Astrocyte (in vitro differentiated cells and primary cell): ENCODE data around the gene TMEM203. TPM values are rescaled to one million over a fixed set of nuclear protein-coding genes. Genes with fewer than 3 reads are reported as not detected.
A peak's percentile ranks its signal among the peaks of the same experiment; 100 is the strongest.

Experiments
- DNase-seq: peaks from one replicate; pipeline ENCODE4 v3.0.0-alpha.2; 2010; ENCODE audit warnings: low read depth
- FAIRE-seq: peaks from 2 replicates; lab custom pipeline; 2011; peaks lifted over from hg19 to GRCh38; lab: Jason Lieb, UNC
- H2AFZ ChIP-seq: 2 replicates; pipeline ENCODE4 v1.6.0; 2012; ENCODE audit warnings: low read depth, low read length, inconsistent platforms
- H3K27ac ChIP-seq: 2 replicates; pipeline ENCODE4 v1.5.1; 2011; ENCODE audit warnings: low read depth, low read length, inconsistent platforms
- H3K27me3 ChIP-seq: 2 replicates; pipeline ENCODE4 v1.6.0; 2011; ENCODE audit warnings: low read length, inconsistent platforms; ENCODE audit not compliant: insufficient read depth
- H3K36me3 ChIP-seq: 2 replicates; pipeline ENCODE4 v1.5.1; 2011; ENCODE audit warnings: low read length, inconsistent platforms; ENCODE audit not compliant: insufficient read depth
- H3K4me1 ChIP-seq: 2 replicates; pipeline ENCODE4 v1.5.1; 2011; ENCODE audit warnings: low read length, inconsistent platforms; ENCODE audit not compliant: insufficient read depth
- H3K4me2 ChIP-seq: 2 replicates; pipeline ENCODE4 v1.6.0; 2012; ENCODE audit warnings: low read length, inconsistent platforms
- H3K4me3 ChIP-seq: 2 replicates; pipeline ENCODE4 v1.5.1; 2011; ENCODE audit warnings: low read depth, mild to moderate bottlenecking, low read length, inconsistent platforms; ENCODE audit not compliant: insufficient read depth
- H3K79me2 ChIP-seq: 2 replicates; pipeline ENCODE4 v1.6.0; 2012; ENCODE audit warnings: mild to moderate bottlenecking, low read length, inconsistent platforms; ENCODE audit not compliant: insufficient read depth
- H3K9ac ChIP-seq: 2 replicates; pipeline ENCODE4 v1.6.0; 2012; ENCODE audit warnings: mild to moderate bottlenecking, low read length, inconsistent platforms
- H3K9me3 ChIP-seq: 2 replicates; pipeline ENCODE4 v1.5.1; 2012; ENCODE audit warnings: low read depth, mild to moderate bottlenecking, low read length, inconsistent platforms; ENCODE audit not compliant: insufficient read depth
- H4K20me1 ChIP-seq: 2 replicates; pipeline ENCODE4 v1.6.0; 2012; ENCODE audit warnings: low read length, inconsistent platforms; ENCODE audit not compliant: insufficient read depth
- H3K27ac Mint-ChIP-seq: one replicate; pipeline ENCODE4 v1.8.0; 2021; ENCODE audit warnings: mild to moderate bottlenecking, mixed read lengths; ENCODE audit not compliant: unreplicated experiment
- H3K27me3 Mint-ChIP-seq: one replicate; pipeline ENCODE4 v1.8.0; 2021; ENCODE audit warnings: low read depth, mixed read lengths; ENCODE audit not compliant: unreplicated experiment
- H3K36me3 Mint-ChIP-seq: one replicate; pipeline ENCODE4 v1.8.0; 2021; ENCODE audit warnings: low read depth, mixed read lengths; ENCODE audit not compliant: unreplicated experiment
- H3K4me1 Mint-ChIP-seq: one replicate; pipeline ENCODE4 v1.8.0; 2021; ENCODE audit warnings: low read depth, mixed read lengths; ENCODE audit not compliant: unreplicated experiment
- H3K4me3 Mint-ChIP-seq: one replicate; pipeline ENCODE4 v1.8.0; 2021; ENCODE audit warnings: mild to moderate bottlenecking, moderate library complexity, mixed read lengths; ENCODE audit not compliant: unreplicated experiment
- H3K9me3 Mint-ChIP-seq: one replicate; pipeline ENCODE4 v1.8.0; 2021; ENCODE audit warnings: mild to moderate bottlenecking, mixed read lengths; ENCODE audit not compliant: unreplicated experiment
- CTCF ChIP-seq: IDR thresholded peaks from 2 replicates; pipeline ENCODE4 v1.5.1; 2011; ENCODE audit warnings: low read depth, mild to moderate bottlenecking, inconsistent platforms, low read length, moderate library complexity; ENCODE audit not compliant: insufficient read depth
- EZH2 ChIP-seq: IDR thresholded peaks from 2 replicates; pipeline ENCODE4 v1.6.1; 2012; ENCODE audit warnings: mild to moderate bottlenecking, low read length, inconsistent platforms; ENCODE audit not compliant: insufficient read depth
- total RNA-seq: library from RNA; stranded (reverse); gene quantifications from 2 replicates; pipeline ENCODE4 v1.2.1, GENCODE V29; 2021

Gene TMEM203
- total RNA-seq, 1 donor from 2014 or later: 28.7 TPM

GRCh38 chr9:137199411-137200121, 5.9 kb downstream of the TMEM203 start:
- Histone ChIP-seq H3K9me3 (no peaks in the 10 kb centered on the region), H3K27me3 (no peaks in the 10 kb centered on the region), H3K4me1 (peaks cover 25% of the 10 kb centered on the region), H3K27ac (no peak overlapping the region), H3K4me2 (peak overlapping the region; percentile 89), H3K79me2 (peaks cover 65% of the 10 kb centered on the region), H3K4me3 (peak overlapping the region; percentile 48), H4K20me1 (peaks cover 55% of the 10 kb centered on the region), H3K36me3 (no peaks in the 10 kb centered on the region), H2AFZ (no peak overlapping the region), H3K9ac (peak overlapping the region; percentile 52)
- Mint-ChIP-seq H3K4me1 (peaks cover 14% of the 10 kb centered on the region), H3K9me3 (no peaks in the 10 kb centered on the region), H3K4me3 (peak overlapping the region; percentile 85), H3K36me3 (no peaks in the 10 kb centered on the region), H3K27ac (no peak overlapping the region), H3K27me3 (no peaks in the 10 kb centered on the region)
- FAIRE-seq (no peak), DNase-seq (no peak)
- TF ChIP-seq CTCF (no peak), EZH2 (no peak)

GRCh38 chr9:137198902-137199283, 6.6 kb downstream of the TMEM203 start:
- H3K27ac Mint-ChIP-seq: no peak overlapping the region
- H3K9ac ChIP-seq: peak overlapping the region; percentile 52
- H3K27me3 Mint-ChIP-seq: no peaks in the 10 kb centered on the region
- H3K4me3 Mint-ChIP-seq: no peak overlapping the region
- H3K27ac ChIP-seq: no peak overlapping the region
- H4K20me1 ChIP-seq: peaks cover 55% of the 10 kb centered on the region
- peaks cover 10% of the 10 kb centered on the region for H3K4me1 Mint-ChIP-seq
- peaks cover 18% of the 10 kb centered on the region for H3K4me1 ChIP-seq
- no peak for TF ChIP-seq CTCF
- no peak for TF ChIP-seq EZH2
- FAIRE-seq (no peak), DNase-seq (no peak)
- H3K36me3 ChIP-seq: no peaks in the 10 kb centered on the region
- H3K4me2 ChIP-seq: peak overlapping the region; percentile 89
- no peaks in the 10 kb centered on the region for H3K9me3 ChIP-seq
- peaks cover 64% of the 10 kb centered on the region for H3K79me2 ChIP-seq
- H3K36me3 Mint-ChIP-seq: no peaks in the 10 kb centered on the region
- no peaks in the 10 kb centered on the region for H3K9me3 Mint-ChIP-seq
- peak overlapping the region; percentile 48 for H3K4me3 ChIP-seq
- no peak overlapping the region for H2AFZ ChIP-seq
- no peaks in the 10 kb centered on the region for H3K27me3 ChIP-seq
